HG03097 (cell line): ENCODE measurements around the gene ROR1.

Experiments
- ATAC-seq: cut with Tn5 transposase; IDR thresholded peaks from one replicate; pipeline ENCODE4 v1.9.1; 2021; ENCODE audit not compliant: unreplicated experiment, low FRiP score

ROR1 gene

GRCh38 chr1:63877021-63877767, 103.4 kb downstream of the ROR1 start:
- ATAC-seq: no peak

GRCh38 chr1:63877816-63878215, 104.0 kb downstream of the ROR1 start:
- no peak for ATAC-seq

DNA sequence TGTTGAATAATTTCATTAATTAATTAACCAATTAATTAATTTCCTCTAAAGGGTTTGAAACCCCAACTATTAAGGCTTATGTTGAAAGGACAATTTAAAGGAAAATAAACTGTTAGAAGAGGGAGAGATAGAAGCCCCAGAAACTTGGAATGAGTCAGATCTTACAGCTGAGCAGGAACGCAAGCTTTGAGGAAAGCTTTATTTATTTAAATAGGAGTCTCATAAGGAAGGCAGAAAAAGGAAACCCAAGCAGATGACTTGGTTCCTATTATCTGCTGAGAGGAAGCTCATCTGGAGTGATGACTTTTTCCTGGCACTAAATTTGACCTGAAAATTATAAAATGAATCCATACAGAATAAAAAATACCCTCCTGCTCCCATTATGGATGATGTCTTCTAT, 105.1 kb downstream of the ROR1 start:
- ATAC-seq: no peak

GRCh38 chr1:63880958-63881576, 107.2 kb downstream of the ROR1 start:
- ATAC-seq: no peak

GRCh38 chr1:63882048-63882704, 108.4 kb downstream of the ROR1 start:
- no peak for ATAC-seq

DNA sequence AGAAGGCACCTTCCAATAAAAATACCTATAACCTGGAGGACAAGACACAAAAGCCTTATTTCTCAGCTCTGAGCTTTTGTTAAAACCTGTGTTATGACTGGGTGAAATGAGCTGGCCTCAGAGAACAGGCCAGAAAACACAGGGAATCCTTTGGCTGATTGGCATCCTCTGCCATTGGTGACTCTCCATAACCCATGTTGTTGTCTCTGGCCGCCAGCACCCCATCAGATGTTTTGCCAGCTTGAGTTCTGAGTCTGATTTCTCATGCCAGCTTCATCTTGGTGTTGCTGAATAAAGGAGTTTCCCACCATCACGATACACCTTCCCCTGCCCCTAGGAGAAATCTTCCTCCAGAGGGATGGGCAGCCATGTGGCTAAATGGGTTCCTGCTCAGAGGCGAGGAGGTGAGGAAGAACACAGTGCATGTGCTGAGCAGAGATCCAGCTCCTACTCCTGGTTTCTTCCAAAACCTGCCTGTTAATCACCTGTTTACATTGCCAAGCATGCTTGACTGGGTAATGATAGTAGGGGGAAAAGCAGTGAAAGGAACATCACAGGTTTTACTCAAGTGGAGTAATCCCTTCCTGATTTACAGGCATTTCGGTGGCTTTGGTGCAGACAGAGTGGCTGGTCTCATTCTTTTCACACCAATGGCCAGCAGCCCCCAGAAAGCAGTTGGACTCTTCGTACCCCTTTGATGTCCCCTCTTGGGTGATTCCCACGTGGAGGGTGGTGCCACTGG, 109.8 kb downstream of the ROR1 start:
- ATAC-seq: no peak

- no peak for ATAC-seq
These were observed 110.7 kb downstream of the ROR1 start for GRCh38 chr1:63884486-63884885.

DNA sequence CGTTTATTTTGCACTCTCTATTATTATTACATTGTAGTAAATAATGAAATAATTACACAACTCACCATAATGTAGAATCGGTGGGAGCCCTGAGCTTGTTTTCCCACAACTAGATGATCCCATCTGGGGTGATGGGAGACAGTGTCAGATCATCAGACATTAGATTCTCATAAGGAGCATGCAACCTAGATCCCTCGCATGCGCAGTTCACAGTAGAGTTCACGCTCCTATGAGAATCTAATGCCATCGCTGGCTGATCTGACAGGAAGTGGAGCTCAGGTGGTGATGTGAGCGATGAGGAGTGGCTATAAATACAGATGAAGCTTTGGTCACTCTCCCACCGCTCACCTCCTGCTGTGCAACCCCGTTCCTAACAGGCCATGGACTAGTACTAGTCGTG, 112.1 kb downstream of the ROR1 start:
- no peak for ATAC-seq

GRCh38 chr1:63886340-63886739, 112.5 kb downstream of the ROR1 start:
- no peak for ATAC-seq

DNA sequence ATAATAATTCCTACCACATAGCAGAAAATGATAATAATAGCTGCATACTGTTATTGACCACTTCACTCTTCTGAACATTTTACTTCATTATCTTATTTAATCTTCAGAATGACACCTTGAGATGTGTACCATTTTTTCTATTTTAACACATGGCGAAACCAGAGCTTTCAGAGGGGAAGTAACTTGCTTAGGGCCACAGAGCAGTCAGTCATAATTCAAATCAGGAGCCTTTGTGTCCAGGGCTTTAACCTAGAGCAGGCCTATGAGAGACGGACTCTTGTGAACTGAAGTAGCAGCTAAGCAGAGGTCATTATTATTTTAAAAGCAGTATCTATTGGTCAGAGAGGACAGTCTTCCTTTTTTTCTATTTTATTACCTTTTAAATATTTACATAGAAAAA, 114.0 kb downstream of the ROR1 start:
- no peak for ATAC-seq

DNA sequence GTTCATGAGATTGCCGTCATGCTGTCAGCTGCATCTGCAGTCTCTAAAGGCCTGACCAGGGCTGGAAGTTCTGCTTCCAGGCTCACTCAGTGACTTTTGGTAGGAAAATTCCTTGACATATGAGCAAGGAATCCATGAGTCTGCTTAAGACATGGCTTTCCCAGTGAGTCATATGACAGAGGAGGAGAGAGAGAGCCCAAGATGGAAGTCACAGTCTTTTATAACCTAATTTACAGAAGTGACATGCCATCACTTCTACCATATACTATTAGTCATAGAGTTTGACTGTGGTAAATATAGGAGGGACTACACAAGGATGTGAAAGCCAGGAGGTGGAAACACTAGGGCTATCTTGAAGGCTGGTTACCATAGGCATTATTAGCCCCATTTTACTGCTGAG, 115.2 kb downstream of the ROR1 start:
- ATAC-seq: no peak

- ATAC-seq: no peak
These were observed 116.7 kb downstream of the ROR1 start for GRCh38 chr1:63890468-63890867.

GRCh38 chr1:63891060-63891690, 117.4 kb downstream of the ROR1 start:
- ATAC-seq: no peak

- peak; percentile 99 for ATAC-seq
These were observed 119.0 kb downstream of the ROR1 start for GRCh38 chr1:63892632-63893395.

GRCh38 chr1:63893976-63894375, 120.2 kb downstream of the ROR1 start:
- ATAC-seq: no peak

GRCh38 chr1:63894627-63895265, 120.9 kb downstream of the ROR1 start:
- ATAC-seq: no peak

DNA sequence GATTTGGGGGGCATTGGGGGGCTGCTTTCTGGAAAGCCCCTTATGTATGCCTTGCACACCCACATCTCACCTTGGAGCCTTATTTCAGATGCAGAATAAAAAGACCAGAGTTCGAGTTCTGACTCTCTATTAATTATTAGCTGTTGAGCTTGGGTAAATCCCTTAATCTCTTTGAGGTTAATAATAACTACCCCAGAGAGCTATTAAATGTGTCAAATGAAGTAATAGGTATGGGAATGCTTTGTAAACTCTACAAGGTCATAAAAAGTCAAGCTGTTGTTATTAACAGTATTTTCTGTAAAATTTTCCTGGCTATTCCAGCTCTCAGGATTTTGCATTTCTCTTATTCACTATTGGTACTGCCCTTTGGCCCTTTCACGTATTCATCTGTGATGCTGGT, 122.9 kb downstream of the ROR1 start:
- ATAC-seq: no peak

DNA sequence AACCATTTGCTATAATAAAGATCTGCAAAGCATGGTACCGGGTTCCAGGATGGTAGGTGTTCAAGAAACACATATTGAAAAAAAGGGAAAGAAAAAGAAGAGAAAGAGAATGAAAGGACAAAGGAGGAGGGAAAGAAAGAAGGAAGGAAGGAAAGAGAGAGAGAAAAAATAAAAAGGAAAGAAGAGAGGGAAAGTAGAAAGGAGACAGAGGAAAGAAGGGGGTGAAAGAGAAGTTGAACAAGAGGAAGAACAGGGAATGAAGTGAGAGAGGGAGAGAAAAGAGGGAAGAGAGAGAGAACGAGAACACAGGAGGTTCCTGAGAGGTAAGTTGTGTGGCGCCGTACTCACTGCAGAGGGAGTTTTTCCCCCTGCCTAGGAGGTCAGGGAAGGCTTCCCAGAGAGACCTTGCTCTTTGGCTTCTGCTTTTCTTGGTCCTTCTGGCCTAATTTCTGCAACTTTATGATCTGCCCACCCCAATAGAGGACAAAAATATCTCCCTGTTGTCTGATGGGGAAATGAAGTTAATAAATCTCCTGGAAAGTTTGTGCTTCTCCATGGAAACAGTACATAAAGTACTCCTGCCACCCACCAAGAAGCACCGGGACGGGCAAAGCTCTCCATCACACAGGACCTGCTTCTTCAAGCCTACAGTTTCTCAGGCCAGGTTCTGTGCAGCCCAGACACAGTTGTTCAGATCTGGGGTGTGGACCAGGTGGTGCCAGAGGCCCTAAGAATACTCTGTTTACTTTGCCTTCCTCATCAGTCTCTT, 124.8 kb downstream of the ROR1 start:
- ATAC-seq: no peak

GRCh38 chr1:63901094-63901493, 127.3 kb downstream of the ROR1 start:
- ATAC-seq: no peak
